ENCODE measurements around the gene LRMDA. TPM values are rescaled to one million over a fixed set of nuclear protein-coding genes. Genes with fewer than 3 reads are reported as not detected.

The LRMDA gene
- total and polyA plus RNA-seq, 10 of the 15 experiments (the other 5 are each of a cell fraction or from before 2014, with no cell fraction given) = 0.07 to 0.54 (median 0.29) TPM; not detected in 4

DNA sequence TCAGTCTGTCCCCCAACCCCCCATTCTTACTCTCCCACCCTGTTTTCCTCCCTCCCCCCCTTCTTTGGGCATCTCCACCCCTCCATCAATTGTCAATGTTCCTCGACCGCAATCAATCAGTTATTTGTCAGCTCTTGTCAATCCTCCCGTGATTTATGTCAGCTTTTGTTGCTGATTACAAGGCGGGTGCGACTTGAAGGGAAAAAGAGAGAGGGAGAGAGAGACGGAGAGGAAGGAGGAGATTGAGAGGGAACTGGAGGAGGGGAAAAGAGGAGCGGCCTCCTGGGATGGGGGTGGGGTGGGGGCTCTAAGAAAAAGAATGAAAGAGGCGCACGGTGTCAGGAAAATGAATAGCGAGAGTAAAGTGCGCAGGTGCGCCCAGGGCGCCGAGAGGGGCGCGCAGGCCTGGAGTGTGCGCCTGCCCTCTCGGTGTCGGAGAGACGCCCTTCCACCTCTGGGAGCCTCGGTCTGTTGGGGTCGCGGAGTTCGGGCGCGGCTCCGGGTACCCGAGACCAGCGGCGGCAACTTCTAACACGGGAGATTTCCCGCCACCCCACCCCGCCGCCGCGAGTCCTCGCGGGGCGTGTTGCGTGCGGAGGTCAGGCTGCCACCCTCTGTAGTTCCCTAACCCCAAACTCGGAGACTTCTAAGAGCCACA lies 28.8 kb upstream of the LRMDA start (continued):
- TF ChIP-seq, protein P1, sequence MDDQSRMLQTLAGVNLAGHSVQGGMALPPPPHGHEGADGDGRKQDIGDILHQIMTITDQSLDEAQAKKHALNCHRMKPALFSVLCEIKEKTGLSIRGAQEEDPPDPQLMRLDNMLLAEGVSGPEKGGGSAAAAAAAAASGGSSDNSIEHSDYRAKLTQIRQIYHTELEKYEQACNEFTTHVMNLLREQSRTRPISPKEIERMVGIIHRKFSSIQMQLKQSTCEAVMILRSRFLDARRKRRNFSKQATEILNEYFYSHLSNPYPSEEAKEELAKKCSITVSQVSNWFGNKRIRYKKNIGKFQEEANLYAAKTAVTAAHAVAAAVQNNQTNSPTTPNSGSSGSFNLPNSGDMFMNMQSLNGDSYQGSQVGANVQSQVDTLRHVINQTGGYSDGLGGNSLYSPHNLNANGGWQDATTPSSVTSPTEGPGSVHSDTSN (IDR thresholded peaks at IDR 0.05; ENCODE audit: insufficient replicate concordance, low read depth, low read length) = peak; percentile 75
- TF ChIP-seq, protein P2, sequence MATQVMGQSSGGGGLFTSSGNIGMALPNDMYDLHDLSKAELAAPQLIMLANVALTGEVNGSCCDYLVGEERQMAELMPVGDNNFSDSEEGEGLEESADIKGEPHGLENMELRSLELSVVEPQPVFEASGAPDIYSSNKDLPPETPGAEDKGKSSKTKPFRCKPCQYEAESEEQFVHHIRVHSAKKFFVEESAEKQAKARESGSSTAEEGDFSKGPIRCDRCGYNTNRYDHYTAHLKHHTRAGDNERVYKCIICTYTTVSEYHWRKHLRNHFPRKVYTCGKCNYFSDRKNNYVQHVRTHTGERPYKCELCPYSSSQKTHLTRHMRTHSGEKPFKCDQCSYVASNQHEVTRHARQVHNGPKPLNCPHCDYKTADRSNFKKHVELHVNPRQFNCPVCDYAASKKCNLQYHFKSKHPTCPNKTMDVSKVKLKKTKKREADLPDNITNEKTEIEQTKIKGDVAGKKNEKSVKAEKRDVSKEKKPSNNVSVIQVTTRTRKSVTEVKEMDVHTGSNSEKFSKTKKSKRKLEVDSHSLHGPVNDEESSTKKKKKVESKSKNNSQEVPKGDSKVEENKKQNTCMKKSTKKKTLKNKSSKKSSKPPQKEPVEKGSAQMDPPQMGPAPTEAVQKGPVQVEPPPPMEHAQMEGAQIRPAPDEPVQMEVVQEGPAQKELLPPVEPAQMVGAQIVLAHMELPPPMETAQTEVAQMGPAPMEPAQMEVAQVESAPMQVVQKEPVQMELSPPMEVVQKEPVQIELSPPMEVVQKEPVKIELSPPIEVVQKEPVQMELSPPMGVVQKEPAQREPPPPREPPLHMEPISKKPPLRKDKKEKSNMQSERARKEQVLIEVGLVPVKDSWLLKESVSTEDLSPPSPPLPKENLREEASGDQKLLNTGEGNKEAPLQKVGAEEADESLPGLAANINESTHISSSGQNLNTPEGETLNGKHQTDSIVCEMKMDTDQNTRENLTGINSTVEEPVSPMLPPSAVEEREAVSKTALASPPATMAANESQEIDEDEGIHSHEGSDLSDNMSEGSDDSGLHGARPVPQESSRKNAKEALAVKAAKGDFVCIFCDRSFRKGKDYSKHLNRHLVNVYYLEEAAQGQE (IDR thresholded peaks at IDR 0.05; ENCODE audit: low read depth, low read length) = no peak
- TF ChIP-seq, protein P3, sequence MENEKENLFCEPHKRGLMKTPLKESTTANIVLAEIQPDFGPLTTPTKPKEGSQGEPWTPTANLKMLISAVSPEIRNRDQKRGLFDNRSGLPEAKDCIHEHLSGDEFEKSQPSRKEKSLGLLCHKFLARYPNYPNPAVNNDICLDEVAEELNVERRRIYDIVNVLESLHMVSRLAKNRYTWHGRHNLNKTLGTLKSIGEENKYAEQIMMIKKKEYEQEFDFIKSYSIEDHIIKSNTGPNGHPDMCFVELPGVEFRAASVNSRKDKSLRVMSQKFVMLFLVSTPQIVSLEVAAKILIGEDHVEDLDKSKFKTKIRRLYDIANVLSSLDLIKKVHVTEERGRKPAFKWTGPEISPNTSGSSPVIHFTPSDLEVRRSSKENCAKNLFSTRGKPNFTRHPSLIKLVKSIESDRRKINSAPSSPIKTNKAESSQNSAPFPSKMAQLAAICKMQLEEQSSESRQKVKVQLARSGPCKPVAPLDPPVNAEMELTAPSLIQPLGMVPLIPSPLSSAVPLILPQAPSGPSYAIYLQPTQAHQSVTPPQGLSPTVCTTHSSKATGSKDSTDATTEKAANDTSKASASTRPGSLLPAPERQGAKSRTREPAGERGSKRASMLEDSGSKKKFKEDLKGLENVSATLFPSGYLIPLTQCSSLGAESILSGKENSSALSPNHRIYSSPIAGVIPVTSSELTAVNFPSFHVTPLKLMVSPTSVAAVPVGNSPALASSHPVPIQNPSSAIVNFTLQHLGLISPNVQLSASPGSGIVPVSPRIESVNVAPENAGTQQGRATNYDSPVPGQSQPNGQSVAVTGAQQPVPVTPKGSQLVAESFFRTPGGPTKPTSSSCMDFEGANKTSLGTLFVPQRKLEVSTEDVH (IDR thresholded peaks at IDR 0.05; ENCODE audit: low read depth, partially characterized antibody) = no peak
- 0 out of 2 replicates have a peak, but pooled peaks have one; percentile 2 for TF ChIP-seq CHD2 (IDR thresholded peaks at IDR 0.05; ENCODE audit: borderline replicate concordance, low read depth, low read length)
- TF ChIP-seq HCFC1 (IDR thresholded peaks at IDR 0.05; ENCODE audit: low read length) = no peak
- no peak for TF ChIP-seq DPF2 (IDR thresholded peaks at IDR 0.05)
- TF ChIP-seq IKZF2 (IDR thresholded peaks at IDR 0.05) = peak; percentile 39 to 51; a peak in 2 of 4 replicates
- TF ChIP-seq CBX3 (IDR thresholded peaks at IDR 0.05; ENCODE audit: borderline replicate concordance, low read depth) = no peak
- no peak for TF ChIP-seq SMARCA5 (IDR thresholded peaks at IDR 0.05)
- TF ChIP-seq NFXL1 (IDR thresholded peaks at IDR 0.05; ENCODE audit: borderline replicate concordance) = no peak
- TF ChIP-seq MEF2A (IDR thresholded peaks at IDR 0.05; ENCODE audit: insufficient read depth, low read depth, low read length) = no peak
- no peak for TF ChIP-seq SPI1 (IDR thresholded peaks at IDR 0.05; ENCODE audit: borderline replicate concordance, insufficient read depth, low read depth, low read length)
- TF ChIP-seq SP1 (IDR thresholded peaks at IDR 0.05; ENCODE audit: low read depth, low read length) = no peak
- TF ChIP-seq TARDBP (IDR thresholded peaks at IDR 0.05; ENCODE audit: borderline replicate concordance) = no peak
- TF ChIP-seq KLF5 (IDR thresholded peaks at IDR 0.05; ENCODE audit: partially characterized antibody) = no peak
- TF ChIP-seq IKZF1 (conservative IDR thresholded peaks at IDR 0.05) = no peak
- no peak for TF ChIP-seq KDM1A (IDR thresholded peaks at IDR 0.05; ENCODE audit: borderline replicate concordance)
- TF ChIP-seq MYB (IDR thresholded peaks at IDR 0.05; ENCODE audit: borderline replicate concordance, low read depth, low read length) = no peak
- TF ChIP-seq NBN (IDR thresholded peaks at IDR 0.05) = peak; percentile 34; the same call in 1 of the 2 replicates
- TF ChIP-seq SUZ12 (IDR thresholded peaks at IDR 0.05; ENCODE audit: unreplicated experiment) = no peak
- TF ChIP-seq CEBPB (IDR thresholded peaks at IDR 0.05; ENCODE audit: borderline replicate concordance in 1 of 2, low read depth in 2 of 2, low read length in 2 of 2) = no peak
- TF ChIP-seq NR2C2 (IDR thresholded peaks at IDR 0.05; ENCODE audit: borderline replicate concordance, control insufficient read depth, insufficient read length, low read depth) = no peak

Data from GM12878 (cell line).